Activated CD4-positive, alpha-beta T cell treated with anti-CD3 and anti-CD28 coated beads, Interleukin-2, amount 50 U/mL, for 1 hour (primary cell): ENCODE data around the gene DCUN1D1.
"Not testable (repeated sequence)": the region's sequence is repeated elsewhere in the genome, so short reads cannot be mapped to it uniquely, and the experiment has no call there.

Source experiments
- DNase-seq: peaks from one replicate; pipeline ENCODE4 v3.0.0-alpha.2; 2020

DCUN1D1 gene

GRCh38 chr3:182980204-182981037 is at the start of gene DCUN1D1:
TSS of gene DCUN1D1 (minus strand) at chr3:182980538. CDS start at chr3:182980489, 49 bp downstream.
- DNase-seq: peak; percentile 87

DNA sequence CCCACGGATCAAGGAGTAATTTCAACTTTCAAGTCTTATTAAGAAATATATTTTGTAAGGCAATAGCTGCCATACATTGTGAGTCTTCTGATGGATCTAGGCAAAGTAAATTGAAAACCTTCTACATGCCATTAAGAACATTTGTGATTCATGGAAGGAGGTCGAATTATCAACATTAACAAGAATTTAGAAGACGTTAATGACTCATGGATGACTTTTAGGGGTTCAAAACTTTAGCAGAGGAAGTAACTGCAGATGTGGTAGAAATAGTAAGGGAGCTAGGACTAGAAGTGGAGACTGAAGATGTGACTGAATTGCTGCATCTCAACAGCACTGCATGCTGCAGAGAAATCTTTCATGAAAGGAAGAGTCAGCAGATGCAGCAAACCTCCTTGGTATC is 48.1 kb upstream of the DCUN1D1 start:
- DNase-seq: no peak

DNA sequence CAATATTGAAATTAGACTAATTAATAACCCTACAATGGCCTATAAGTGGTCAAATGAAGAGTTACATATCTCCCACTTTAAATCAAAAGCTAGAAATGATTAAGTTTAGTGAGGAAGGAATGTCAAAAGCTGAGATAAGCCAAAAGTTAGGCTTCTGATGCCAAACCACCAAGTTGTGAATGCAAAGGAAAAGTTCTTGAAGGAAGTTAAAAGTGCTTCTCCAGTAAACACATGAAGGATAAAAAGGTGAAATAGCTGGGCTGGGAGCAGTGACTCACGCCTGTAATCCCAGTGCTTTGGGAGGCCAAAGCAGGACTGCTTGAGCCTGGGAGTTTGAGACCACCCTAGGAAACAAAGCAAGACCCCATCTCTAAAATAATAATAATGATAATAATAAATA is 46.9 kb upstream of the DCUN1D1 start:
- DNase-seq: no peak

DNA sequence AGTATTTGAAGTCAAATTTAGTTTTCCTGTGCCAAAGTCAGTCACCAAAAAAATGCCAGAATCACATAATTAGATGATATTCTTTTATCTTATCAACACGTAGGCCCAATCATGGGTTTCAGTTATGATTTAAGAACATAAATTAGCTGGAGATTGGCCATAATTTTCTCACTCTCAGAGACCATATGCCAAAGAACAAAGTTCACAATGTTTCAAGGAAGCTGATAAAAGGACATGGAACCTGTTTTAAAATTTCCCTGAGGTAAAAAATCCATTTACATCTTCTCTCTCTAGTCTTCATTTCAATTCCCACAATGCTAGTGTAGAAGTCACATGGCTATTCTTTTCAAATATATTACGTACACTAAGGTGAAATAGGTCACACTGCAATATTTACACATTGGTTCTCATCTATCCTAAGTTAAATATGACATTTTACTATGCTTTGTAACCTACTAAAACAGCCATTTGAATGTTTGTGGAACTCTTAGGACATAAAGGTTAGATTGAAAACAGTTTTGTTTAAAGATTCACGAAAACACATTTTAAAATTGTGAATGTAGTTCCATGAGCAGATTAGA is 42.7 kb upstream of the DCUN1D1 start:
- no peak for DNase-seq

- no peak for DNase-seq
Observed at GRCh38 chr3:183018421-183019192, 38.3 kb upstream of the DCUN1D1 start.

DNA sequence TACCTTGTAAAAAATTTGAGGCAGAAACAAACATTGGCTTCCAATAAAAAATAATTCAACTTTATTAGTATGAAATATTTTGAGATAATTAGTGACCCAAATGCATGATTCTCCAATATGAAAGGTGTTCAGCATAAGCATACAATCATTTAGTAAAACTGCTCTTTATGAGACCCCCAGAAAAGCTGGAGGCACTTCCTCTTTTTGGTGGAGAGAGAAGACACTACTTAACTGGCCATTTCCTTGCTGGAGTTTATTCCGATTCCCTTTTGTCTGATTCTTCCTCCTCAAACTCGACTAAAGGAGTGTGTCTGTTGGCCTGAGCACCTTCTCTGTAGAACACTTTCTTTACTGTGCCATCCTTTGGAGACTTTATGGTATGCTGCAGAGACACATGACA is 34.8 kb upstream of the DCUN1D1 start:
- DNase-seq: no peak

- DNase-seq: no peak
Observed at GRCh38 chr3:183013856-183014255, 33.5 kb upstream of the DCUN1D1 start.

- no peak for DNase-seq
Observed at GRCh38 chr3:183013074-183013473, 32.7 kb upstream of the DCUN1D1 start.

GRCh38 chr3:183008800-183009199 is 28.5 kb upstream of the DCUN1D1 start:
- no peak for DNase-seq

- DNase-seq: no peak
Observed at GRCh38 chr3:183008303-183008702, 28.0 kb upstream of the DCUN1D1 start.

DNA sequence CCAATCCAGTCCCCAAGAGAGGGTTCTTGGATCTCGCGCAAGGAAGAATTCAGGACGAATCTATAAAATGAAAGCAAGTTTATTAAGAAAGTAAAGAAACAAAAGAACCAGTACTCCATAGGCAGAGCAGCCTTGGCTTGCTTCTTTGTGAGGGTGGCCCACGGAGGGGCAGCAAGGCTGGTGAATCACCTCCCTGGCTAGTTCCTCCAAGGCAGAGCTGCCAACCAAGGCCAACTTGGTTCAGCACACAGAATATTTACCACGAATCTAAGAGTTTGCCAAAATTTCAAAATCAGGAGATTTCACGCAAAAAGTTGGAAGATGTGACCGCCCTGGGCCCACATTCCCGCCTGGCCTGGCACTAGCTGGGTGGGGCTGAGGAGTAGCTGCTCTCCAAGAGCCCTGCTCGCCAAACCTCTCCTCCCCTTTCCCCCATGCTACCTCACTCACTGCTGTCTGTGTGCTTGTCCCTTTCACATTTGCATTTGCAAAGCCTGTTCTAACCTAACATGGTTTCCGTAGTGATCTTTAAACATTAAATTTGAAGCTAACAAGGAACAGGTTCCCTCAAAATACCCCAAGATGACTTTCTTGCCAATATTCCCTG is 26.2 kb upstream of the DCUN1D1 start:
- DNase-seq: no peak

- no peak for DNase-seq
Observed at GRCh38 chr3:182999767-183000166, 19.4 kb upstream of the DCUN1D1 start.

GRCh38 chr3:182993486-182994201 is 13.3 kb upstream of the DCUN1D1 start:
- DNase-seq: not testable (repeated sequence)

DNA sequence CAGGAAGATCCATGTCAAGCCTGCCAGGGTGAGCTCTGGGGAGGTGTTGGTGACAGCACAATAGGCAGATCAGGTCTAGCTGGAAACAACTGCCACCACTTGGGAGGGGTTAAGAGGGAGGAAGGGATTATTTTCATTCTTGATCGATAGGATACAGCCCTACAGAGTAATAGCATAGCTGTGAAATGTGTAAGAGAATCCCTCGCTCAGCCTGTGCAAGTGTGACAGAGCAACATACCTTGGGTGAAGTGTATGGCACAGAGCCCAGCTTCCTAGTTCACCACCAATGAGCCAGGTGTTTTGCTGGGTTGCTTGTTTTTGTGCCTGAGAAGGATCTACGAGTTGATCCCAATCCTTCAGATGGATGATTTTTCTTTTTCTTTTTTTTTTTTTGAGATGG is 9.2 kb upstream of the DCUN1D1 start:
- no peak for DNase-seq

- no peak for DNase-seq
Observed at GRCh38 chr3:182986021-182986420, 5.7 kb upstream of the DCUN1D1 start.

DNA sequence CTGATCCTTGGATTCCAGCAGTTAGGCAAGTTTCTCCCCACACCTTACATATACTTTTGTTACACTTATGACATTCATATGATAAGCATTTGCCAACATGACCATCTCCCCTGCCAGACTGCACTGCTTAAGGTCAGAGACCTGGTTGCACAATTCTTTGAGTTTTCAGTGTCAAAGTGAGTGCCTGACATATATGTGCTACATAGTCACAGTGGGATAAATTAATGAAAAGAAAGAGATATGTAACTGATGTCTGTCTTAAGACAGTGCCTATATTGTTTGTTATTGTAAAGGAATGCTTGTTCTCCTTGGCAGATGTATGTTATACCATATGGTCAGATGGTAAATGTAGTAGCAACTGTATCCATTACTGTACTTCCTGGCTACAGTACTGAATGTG is 3.5 kb upstream of the DCUN1D1 start:
- DNase-seq: no peak

DNA sequence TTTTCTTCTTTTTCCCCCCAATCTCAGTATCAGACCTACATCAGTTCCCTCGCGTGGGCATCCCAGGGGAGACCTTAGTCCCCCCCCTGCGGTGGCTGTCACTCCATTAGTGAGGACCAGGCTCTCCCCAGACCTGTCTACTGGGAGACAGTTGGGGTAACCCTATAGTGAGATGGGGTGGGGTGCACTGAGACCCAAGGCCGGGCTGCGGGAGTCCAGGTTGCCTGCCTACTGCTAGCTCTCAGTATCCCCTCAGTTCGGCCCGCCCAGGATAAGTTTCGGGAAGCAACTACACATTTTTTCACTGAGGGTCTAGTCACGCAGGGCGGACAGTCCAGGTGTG is 671 bp upstream of the DCUN1D1 start:
- DNase-seq: no peak

DNA sequence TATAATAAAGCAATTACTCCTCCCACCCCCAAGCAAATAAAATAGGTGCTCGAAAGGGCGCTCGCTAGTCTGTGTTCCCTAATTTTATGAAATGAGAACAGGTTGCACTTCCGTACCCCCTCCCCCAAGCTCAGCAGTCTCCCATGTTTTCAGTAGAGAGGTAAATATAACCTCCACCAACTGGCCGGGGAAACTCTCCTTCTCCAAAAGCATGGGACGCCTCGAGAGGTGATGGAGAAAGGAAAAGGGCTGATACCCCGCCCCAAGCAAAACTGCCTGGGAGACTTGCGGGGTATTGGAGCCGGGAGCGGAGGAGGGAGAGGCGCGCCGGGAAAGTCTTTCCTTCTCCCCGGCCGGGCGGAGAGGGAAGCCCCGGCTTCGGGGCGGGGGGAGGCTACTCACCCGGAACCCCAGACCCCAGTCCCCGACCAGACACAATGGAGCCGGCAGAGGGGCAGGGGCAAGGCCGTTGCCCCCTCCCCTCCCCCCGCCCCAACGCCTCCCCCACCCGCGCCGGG is 605 bp downstream of the DCUN1D1 start:
- DNase-seq: peak; percentile 6

DNA sequence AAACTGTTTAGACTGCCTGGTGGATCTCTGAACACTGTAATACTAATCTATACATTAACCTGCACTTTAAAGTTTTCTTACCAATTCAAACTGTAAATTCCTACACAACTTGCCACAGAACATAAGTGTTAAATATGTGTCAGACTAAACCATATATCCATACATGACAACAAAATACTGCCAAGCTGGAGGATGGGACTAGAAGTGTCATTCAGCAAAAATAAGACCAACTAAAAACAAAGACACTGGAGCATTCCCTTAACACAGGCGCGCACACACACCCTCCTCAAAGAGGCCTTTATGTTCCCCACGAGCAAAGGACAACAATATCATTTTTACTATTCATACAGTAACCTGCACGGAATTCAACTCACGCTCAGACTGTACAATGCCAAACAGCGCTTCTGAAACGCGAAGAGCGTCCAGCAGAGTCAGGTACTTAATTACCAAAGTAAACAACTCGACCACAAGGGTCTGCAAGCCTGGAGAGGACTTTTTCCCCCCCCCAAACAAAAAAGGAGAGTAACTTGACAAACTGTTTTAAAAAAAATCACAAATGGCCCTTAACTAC is 1.1 kb downstream of the DCUN1D1 start:
- no peak for DNase-seq

DNA sequence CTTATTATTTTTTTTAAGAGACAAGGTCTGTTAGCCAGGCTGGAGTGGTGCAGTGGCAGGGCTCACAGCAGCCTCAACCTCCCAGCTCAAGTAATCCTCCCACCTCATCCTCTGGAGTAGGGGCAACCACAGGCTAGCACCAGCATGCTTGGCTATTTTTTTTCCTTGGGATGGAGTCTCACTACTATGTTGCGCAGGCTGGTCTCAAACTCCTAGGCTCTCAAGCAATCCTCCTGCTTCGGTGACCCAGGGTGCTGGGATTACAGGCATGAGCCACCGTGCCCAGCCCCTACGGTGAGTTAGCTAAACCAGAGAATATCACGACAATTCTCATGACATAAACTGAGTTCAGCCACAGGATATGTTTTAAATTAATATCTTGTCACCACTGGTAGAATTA is 2.0 kb downstream of the DCUN1D1 start:
- no peak for DNase-seq

DNA sequence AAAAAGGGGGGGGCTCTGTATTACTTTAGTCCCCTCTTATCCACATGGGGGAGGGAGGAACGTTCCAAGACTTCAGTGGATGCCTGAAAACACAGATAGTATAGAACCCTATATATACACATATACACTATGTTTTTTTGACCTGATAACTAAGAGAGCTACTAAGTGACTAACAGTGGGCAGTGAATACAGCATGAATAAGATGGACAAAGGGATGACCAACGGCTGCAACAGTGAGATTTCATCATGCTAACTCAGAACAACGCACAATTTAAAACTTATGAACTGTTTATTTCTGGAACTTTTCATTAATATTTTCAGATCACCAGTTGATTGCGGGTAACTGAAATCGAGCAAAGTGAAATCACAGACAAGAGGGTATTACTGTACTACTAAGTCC is 7.3 kb downstream of the DCUN1D1 start:
- no peak for DNase-seq

DNA sequence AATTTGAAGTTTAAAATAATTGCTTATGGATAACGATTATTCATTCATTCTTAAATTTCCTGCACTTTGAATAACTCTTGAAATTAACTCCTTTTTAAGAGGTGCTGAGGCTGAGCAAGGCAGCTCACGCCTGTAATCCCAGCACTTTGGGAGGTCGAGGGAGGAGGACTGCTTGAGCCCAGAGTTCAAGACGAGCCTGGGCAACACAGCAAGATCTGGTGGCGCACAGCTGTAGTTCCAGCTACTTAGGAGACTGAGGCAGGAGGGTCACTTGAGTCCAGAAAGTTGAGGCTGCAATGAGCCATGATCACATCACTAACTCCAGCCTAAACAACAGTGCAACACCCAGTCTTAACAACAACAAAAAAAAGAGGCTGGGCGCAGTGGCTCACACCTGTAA is 8.0 kb downstream of the DCUN1D1 start:
- no peak for DNase-seq
